HepG2 (cell line): ENCODE data around the gene UBE3B. TPM values are rescaled to one million over a fixed set of nuclear protein-coding genes. Genes with fewer than 3 reads are reported as not detected.

Source experiments
- ATAC-seq: fragments of 200-7000 bp; cut with Tn5 transposase; 3 replicates; pipeline ENCODE4 v1.9.1; 2020; ENCODE audit warnings: mild to moderate bottlenecking, moderate library complexity
- BruUV-seq: library from RNA; stranded (reverse); fragments of 400-500 nt; replicated peaks from 2 replicates; lab custom pipeline; 2021; lab: Mats Ljungman, UMichigan
- CTCF ChIA-PET: fragments of 300-600 bp; formaldehyde crosslinking; extraction: SDS; loops from one replicate; lab custom pipeline; 2021; ENCODE audit warnings: low total read pairs, inconsistent platforms, low intra/inter-chr PET ratio; lab: Yijun Ruan, JAX
- POLR2A ChIA-PET: fragments of 350-600 bp; sonication (Branson Sonifier 250); formaldehyde crosslinking; loops from one replicate; lab custom pipeline; 2020; ENCODE audit warnings: antibody characterized with exemption, inconsistent platforms; lab: Yijun Ruan, JAX
- DNase-seq: peaks from one replicate; pipeline ENCODE4 v3.0.0-alpha.2; 2015; ENCODE audit warnings: low spot score
- FAIRE-seq: peaks from 3 replicates; lab custom pipeline; 2011; peaks lifted over from hg19 to GRCh38; lab: Jason Lieb, UNC
- H2AFZ ChIP-seq: one replicate; pipeline ENCODE4 v1.6.1; 2011; ENCODE audit warnings: low read length, inconsistent platforms
- H3K27ac ChIP-seq: fragments of 300-600 bp; 3 replicates; pipeline ENCODE4 v1.8.0; 2011; ENCODE audit warnings: mixed run types, mild to moderate bottlenecking, mixed read lengths, low read length, inconsistent platforms; ENCODE audit not compliant: insufficient read depth; ENCODE audit errors: extremely low read length
- H3K27me3 ChIP-seq, 2 experiments: fragments of 200-600 bp in 1 of 2; 2 replicates in 1 of 2; 3 replicates in 1 of 2; pipeline versions ENCODE4 v1.6.0 to v1.8.0; 2011; ENCODE audit warnings: low read length in 2 of 2, mild to moderate bottlenecking in 2 of 2, moderate library complexity in 2 of 2, inconsistent platforms in 1 of 2; ENCODE audit not compliant: insufficient read depth in 2 of 2, control insufficient read depth in 1 of 2
- H3K36me3 ChIP-seq, 2 experiments: fragments of 200-600 bp in 1 of 2; replicated peaks in 1 of 2; 2 replicates in 1 of 2; 3 replicates in 1 of 2; pipeline versions ENCODE4 v1.5.1 to v1.8.0; 2011; ENCODE audit warnings: low read length in 2 of 2, inconsistent platforms in 1 of 2; ENCODE audit not compliant: insufficient read depth in 2 of 2, control insufficient read depth in 1 of 2
- H3K4me1 ChIP-seq: 2 replicates; pipeline ENCODE4 v1.5.1; 2012; ENCODE audit warnings: low read length, inconsistent platforms; ENCODE audit not compliant: insufficient read depth
- H3K4me2 ChIP-seq: 2 replicates; pipeline ENCODE4 v1.6.0; 2011; ENCODE audit warnings: low read depth, low read length, inconsistent platforms
- H3K4me3 ChIP-seq, 3 experiments: fragments of 200-600 bp in 1 of 3; sonication (generic), shearing (Covaris generic) in 1 of 3; replicated peaks in 1 of 3; 2 replicates each; pipeline ENCODE4 v1.5.1; 2011 to 2016; ENCODE audit warnings: low read length in 3 of 3, inconsistent platforms in 2 of 3, low read depth in 2 of 3, mild to moderate bottlenecking in 2 of 3, control low read depth in 1 of 3, mixed read lengths in 1 of 3; ENCODE audit not compliant: insufficient read depth in 1 of 3
- H3K79me2 ChIP-seq: one replicate; pipeline ENCODE4 v1.6.1; 2011; ENCODE audit warnings: low read length, inconsistent platforms; ENCODE audit not compliant: insufficient read depth
- H3K9ac ChIP-seq: 2 replicates; pipeline ENCODE4 v1.6.0; 2011; ENCODE audit warnings: mild to moderate bottlenecking, low read depth, low read length, inconsistent platforms; ENCODE audit not compliant: insufficient read depth
- H3K9me3 ChIP-seq: 2 replicates; pipeline ENCODE4 v1.5.1; 2012; ENCODE audit warnings: mild to moderate bottlenecking, low read length
- H4K20me1 ChIP-seq: 2 replicates; pipeline ENCODE4 v1.6.0; 2011; ENCODE audit warnings: inconsistent platforms, mild to moderate bottlenecking, low read length, moderate library complexity; ENCODE audit not compliant: insufficient read depth
- KAT8 ChIP-seq: IDR thresholded peaks from 2 replicates; pipeline ENCODE4 v1.6.1; 2016; ENCODE audit warnings: missing genetic modification reagents, missing compliant biosample characterization
- KDM1A ChIP-seq: IDR thresholded peaks from 2 replicates; pipeline ENCODE4 v1.6.1; 2016; ENCODE audit warnings: missing compliant biosample characterization
- KLF6 ChIP-seq: IDR thresholded peaks from 2 replicates; pipeline ENCODE4 v1.8.0; 2016; ENCODE audit warnings: missing biosample characterization, missing genetic modification reagents
- MIXL1 ChIP-seq: IDR thresholded peaks from 2 replicates; pipeline ENCODE4 v1.6.1; 2016
- NRL ChIP-seq: sonication (generic); formaldehyde crosslinking; IDR thresholded peaks from 2 replicates; pipeline ENCODE4 v1.5.0; 2020; ENCODE audit warnings: missing genetic modification reagents, mild to moderate bottlenecking, moderate library complexity, borderline replicate concordance
- PCBP2 ChIP-seq: fragments of 200-400 bp; formaldehyde crosslinking; optimal IDR thresholded peaks from 2 replicates; pipeline ENCODE3; 2018; ENCODE audit warnings: low read length, low read depth; ENCODE audit not compliant: poor library complexity, severe bottlenecking
- RBM22 ChIP-seq: fragments of 200-400 bp; formaldehyde crosslinking; optimal IDR thresholded peaks from 2 replicates; pipeline ENCODE3; 2017; ENCODE audit warnings: mild to moderate bottlenecking, low read length, moderate library complexity
- SNAPC2 ChIP-seq: sonication (generic); formaldehyde crosslinking; IDR thresholded peaks from 2 replicates; pipeline ENCODE4 v1.8.1; 2022; ENCODE audit warnings: mild to moderate bottlenecking, missing genetic modification reagents
- SOX6 ChIP-seq, 2 experiments: fragments of 450-650 bp in 1 of 2; sonication (generic) in 1 of 2; formaldehyde crosslinking in 1 of 2; IDR thresholded peaks; 2 replicates each; pipeline versions ENCODE4 v1.4.0 to v1.6.1; 2017 to 2020; ENCODE audit warnings: antibody characterized with exemption in 1 of 2, mild to moderate bottlenecking in 1 of 2, missing genetic modification reagents in 1 of 2
- ZBTB3 ChIP-seq: sonication (generic); formaldehyde crosslinking; IDR thresholded peaks from 2 replicates; pipeline ENCODE4 v1.4.0; 2020; ENCODE audit warnings: low read depth, mild to moderate bottlenecking, moderate library complexity, missing genetic modification reagents, borderline replicate concordance
- ZNF567 ChIP-seq: sonication (generic); formaldehyde crosslinking; IDR thresholded peaks from 2 replicates; pipeline ENCODE4 v1.8.1; 2023; ENCODE audit warnings: mild to moderate bottlenecking, missing genetic modification reagents, borderline replicate concordance
- ZNF790 ChIP-seq: sonication (generic); formaldehyde crosslinking; IDR thresholded peaks from 2 replicates; pipeline ENCODE4 v1.8.0; 2022; ENCODE audit warnings: missing genetic modification reagents, mild to moderate bottlenecking, borderline replicate concordance
- WGBS: methylation state at CpG from one replicate; pipeline ENCODE4 v1.1.6; 2017; ENCODE audit warnings: low lambda C conversion rate; 5-methylcytosine and 5-hydroxymethylcytosine counted together
- in situ Hi-C: cut with HindIII; loops from 2 replicates; pipeline ENCODE4 v1.10.0; 2017; ENCODE audit warnings: low pct_unique_long_range_greater_than_20kb; ENCODE audit not compliant: extremely low pct_ligation_motif_present
- intact Hi-C: fragments of 100-400 bp; cut with micrococcal nuclease; formaldehyde crosslinking; loops from one replicate; pipeline ENCODE4 v1.10.0; 2022; ENCODE audit not compliant: unreplicated experiment
- polyA plus RNA-seq, 8 experiments: library from polyadenylated mRNA; depleted of rRNA in 3 of 8; stranded (reverse) in 7 of 8; unstranded in 1 of 8; fragments of >200 nt; fragmentation: Illumina TruSeq in 4 of 8; extraction: Trizol in 4 of 8; gene quantifications; 2 replicates each; pipeline versions ENCODE4 v1.2.1 to v1.2.3, GENCODE V29; 2011 to 2016; ENCODE audit warnings: low read depth in 4 of 8, missing spikeins in 1 of 8, mixed read lengths in 1 of 8; ENCODE audit not compliant: insufficient read depth in 1 of 8
- total RNA-seq, 5 experiments: library from RNA; depleted of rRNA; stranded (reverse); fragments of >200 nt; fragmentation: Illumina TruSeq; extraction: Trizol; gene quantifications; 2 replicates each; pipeline ENCODE4 v1.2.3, GENCODE V29; 2016; ENCODE audit warnings: low read depth in 1 of 5
- TF ChIP-seq, protein P1 (sequence below): sonication (generic); formaldehyde crosslinking; IDR thresholded peaks from 2 replicates; pipeline ENCODE4 v1.4.0; 2020; ENCODE audit warnings: low read depth, missing genetic modification reagents
- TF ChIP-seq, protein P2 (sequence below): sonication (generic); formaldehyde crosslinking; IDR thresholded peaks from 2 replicates; pipeline ENCODE4 v1.5.0; 2020; ENCODE audit warnings: missing genetic modification reagents

The UBE3B gene
- total and polyA plus RNA-seq, 2 of the 13 experiments (the other 11 are each of a cell fraction or from before 2014, with no cell fraction given) = 22.7 to 25.3 TPM

DNA sequence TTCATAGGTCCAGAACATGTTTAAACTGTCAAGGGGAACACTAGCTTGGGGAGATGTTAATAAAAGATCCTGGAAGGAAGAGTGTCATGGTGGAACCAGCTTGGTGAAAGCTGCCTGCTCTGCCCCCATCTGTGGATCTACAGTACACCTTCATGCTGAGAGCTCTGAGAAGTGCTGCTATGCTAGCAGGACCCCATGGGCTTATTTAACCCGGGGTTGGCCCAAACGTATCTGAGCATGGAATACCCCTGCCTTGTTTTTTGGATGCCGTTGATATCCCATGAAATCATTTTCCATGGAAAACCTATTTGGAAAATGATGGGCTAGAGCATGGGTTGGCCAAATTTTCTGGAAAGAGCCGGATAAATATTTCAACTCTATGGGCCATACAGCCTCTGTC lies 14.2 kb downstream of the UBE3B start:
- FAIRE-seq (no peak), ATAC-seq (no peak), DNase-seq (no peak)
- TF ChIP-seq SOX6 (IDR thresholded peaks at IDR 0.05) (no peak), SOX6 (CRISPR knock-in tag; IDR thresholded peaks at IDR 0.05) (no peak), MIXL1 (CRISPR knock-in tag) (no peak), PCBP2 (no peak), SNAPC2 (CRISPR knock-in tag) (no peak), KLF6 (CRISPR knock-in tag) (no peak), RBM22 (no peak), NRL (CRISPR knock-in tag) (no peak), ZNF567 (CRISPR knock-in tag) (no peak), KAT8 (CRISPR knock-in tag) (no peak), ZBTB3 (no peak), ZNF790 (CRISPR knock-in tag) (no peak), KDM1A (no peak)
- TF ChIP-seq, protein P1, sequence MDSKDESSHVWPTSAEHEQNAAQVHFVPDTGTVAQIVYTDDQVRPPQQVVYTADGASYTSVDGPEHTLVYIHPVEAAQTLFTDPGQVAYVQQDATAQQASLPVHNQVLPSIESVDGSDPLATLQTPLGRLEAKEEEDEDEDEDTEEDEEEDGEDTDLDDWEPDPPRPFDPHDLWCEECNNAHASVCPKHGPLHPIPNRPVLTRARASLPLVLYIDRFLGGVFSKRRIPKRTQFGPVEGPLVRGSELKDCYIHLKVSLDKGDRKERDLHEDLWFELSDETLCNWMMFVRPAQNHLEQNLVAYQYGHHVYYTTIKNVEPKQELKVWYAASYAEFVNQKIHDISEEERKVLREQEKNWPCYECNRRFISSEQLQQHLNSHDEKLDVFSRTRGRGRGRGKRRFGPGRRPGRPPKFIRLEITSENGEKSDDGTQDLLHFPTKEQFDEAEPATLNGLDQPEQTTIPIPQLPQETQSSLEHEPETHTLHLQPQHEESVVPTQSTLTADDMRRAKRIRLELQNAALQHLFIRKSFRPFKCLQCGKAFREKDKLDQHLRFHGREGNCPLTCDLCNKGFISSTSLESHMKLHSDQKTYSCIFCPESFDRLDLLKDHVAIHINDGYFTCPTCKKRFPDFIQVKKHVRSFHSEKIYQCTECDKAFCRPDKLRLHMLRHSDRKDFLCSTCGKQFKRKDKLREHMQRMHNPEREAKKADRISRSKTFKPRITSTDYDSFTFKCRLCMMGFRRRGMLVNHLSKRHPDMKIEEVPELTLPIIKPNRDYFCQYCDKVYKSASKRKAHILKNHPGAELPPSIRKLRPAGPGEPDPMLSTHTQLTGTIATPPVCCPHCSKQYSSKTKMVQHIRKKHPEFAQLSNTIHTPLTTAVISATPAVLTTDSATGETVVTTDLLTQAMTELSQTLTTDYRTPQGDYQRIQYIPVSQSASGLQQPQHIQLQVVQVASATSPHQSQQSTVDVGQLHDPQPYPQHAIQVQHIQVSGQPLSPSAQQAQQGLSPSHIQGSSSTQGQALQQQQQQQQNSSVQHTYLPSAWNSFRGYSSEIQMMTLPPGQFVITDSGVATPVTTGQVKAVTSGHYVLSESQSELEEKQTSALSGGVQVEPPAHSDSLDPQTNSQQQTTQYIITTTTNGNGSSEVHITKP (CRISPR knock-in tag) = no peak
- TF ChIP-seq, protein P2, sequence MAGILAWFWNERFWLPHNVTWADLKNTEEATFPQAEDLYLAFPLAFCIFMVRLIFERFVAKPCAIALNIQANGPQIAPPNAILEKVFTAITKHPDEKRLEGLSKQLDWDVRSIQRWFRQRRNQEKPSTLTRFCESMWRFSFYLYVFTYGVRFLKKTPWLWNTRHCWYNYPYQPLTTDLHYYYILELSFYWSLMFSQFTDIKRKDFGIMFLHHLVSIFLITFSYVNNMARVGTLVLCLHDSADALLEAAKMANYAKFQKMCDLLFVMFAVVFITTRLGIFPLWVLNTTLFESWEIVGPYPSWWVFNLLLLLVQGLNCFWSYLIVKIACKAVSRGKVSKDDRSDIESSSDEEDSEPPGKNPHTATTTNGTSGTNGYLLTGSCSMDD (CRISPR knock-in tag) = no peak
- H3K4me3 ChIP-seq = no peak overlapping the region
- no peak overlapping the region for H3K9ac ChIP-seq
- peaks cover 26% of the 10 kb centered on the region for H3K4me1 ChIP-seq
- H2AFZ ChIP-seq = no peak overlapping the region
- intact Hi-C loops (no loop called here), in situ Hi-C loops (no loop called here)
- H3K9me3 ChIP-seq = no peaks in the 10 kb centered on the region
- 95% methylated on average over 4 of the region's 4 CpGs for WGBS
- no peak overlapping the region for H3K27ac ChIP-seq
- BruUV-seq = no TSS peak
- ChIA-PET CTCF (no interaction called here), POLR2A (no interaction called here)
- H3K4me2 ChIP-seq = no peak overlapping the region
- no peaks in the 10 kb centered on the region for H4K20me1 ChIP-seq
- no peaks in the 10 kb centered on the region for H3K27me3 ChIP-seq
- H3K36me3 ChIP-seq = peaks cover 22 to 50% of the 10 kb centered on the region in 2 experiments
- H3K79me2 ChIP-seq = no peaks in the 10 kb centered on the region
